ENCODE data around the gene MTHFD1L. TPM values are rescaled to one million over a fixed set of nuclear protein-coding genes. Genes with fewer than 3 reads are reported as not detected.
A peak's percentile ranks its signal among the peaks of the same experiment; 100 is the strongest.

Gene MTHFD1L
- total RNA-seq, 4 donors from 2014 or later, result 2.4 to 19.2 (median 8.0) TPM

GRCh38 chr6:150894935-150895552 lies 29.5 kb downstream of the MTHFD1L start:
- H3K4me3 ChIP-seq, result peak overlapping the region in 1 of 4 donors; percentile 23
- DNase-seq, result no peak

GRCh38 chr6:150895928-150896632 lies 30.6 kb downstream of the MTHFD1L start:
- no peak overlapping the region for H3K4me3 ChIP-seq
- no peak for DNase-seq
- H3K4me1 ChIP-seq, result peaks cover 7 to 22% (median 7%) of the 10 kb centered on the region in 3 donors
- H3K27ac ChIP-seq, result no peak overlapping the region
- no peak for TF ChIP-seq CTCF (IDR thresholded peaks at IDR 0.05)
- TF ChIP-seq POLR2A (IDR thresholded peaks at IDR 0.05), result no peak
- no peaks in the 10 kb centered on the region for H3K36me3 ChIP-seq
- H3K9me3 ChIP-seq, result no peaks in the 10 kb centered on the region
- H3K27me3 ChIP-seq, result no peaks in the 10 kb centered on the region
- intact Hi-C loops (cut with DNase I), result loop anchor here (5.0 kb wide), 1 partner anchor 436 kb away; no protein-coding TSS in a partner anchor
- WGBS, 2 donors, result 50 to 68% methylated on average over 2 to 4 of the region's 4 CpGs

More at GRCh38 chr6:150894935-150895552, 29.5 kb downstream of the MTHFD1L start:
- H3K27ac ChIP-seq, result peak overlapping the region in 3 of 4 donors; percentile 24 to 51 (median 44)
- WGBS, 2 donors, result 41 to 44% methylated on average over 10 to 11 of the region's 12 CpGs
- no peaks in the 10 kb centered on the region for H3K9me3 ChIP-seq
- H3K4me1 ChIP-seq, result peaks cover 7 to 22% (median 7%) of the 10 kb centered on the region in 3 donors
- H3K36me3 ChIP-seq, result no peaks in the 10 kb centered on the region
- H3K27me3 ChIP-seq, result no peaks in the 10 kb centered on the region
- intact Hi-C loops (cut with DNase I), result loop anchor here (5.0 kb wide), 2 partner anchors 117 to 437 kb away; no protein-coding TSS in a partner anchor
- TF ChIP-seq POLR2A (IDR thresholded peaks at IDR 0.05), result no peak
- no peak for TF ChIP-seq CTCF (IDR thresholded peaks at IDR 0.05)

- Histone ChIP-seq H3K4me1 (peaks cover 7 to 16% (median 7%) of the 10 kb centered on the region in 3 donors), H3K36me3 (no peaks in the 10 kb centered on the region), H3K27me3 (no peaks in the 10 kb centered on the region), H3K9me3 (no peaks in the 10 kb centered on the region), H3K27ac (no peak overlapping the region), H3K4me3 (no peak overlapping the region)
- 85 to 92% methylated on average over 7 of the region's 7 CpGs for WGBS, 2 donors
- intact Hi-C loops (cut with DNase I), result loop anchor here (5.0 kb wide), 1 partner anchor 435 kb away; no protein-coding TSS in a partner anchor
- TF ChIP-seq CTCF (IDR thresholded peaks at IDR 0.05), result no peak
- TF ChIP-seq POLR2A (IDR thresholded peaks at IDR 0.05), result no peak
- no peak for DNase-seq
These were observed 32.0 kb downstream of the MTHFD1L start for GRCh38 chr6:150897400-150897943.

GRCh38 chr6:150898399-150899170 lies 33.1 kb downstream of the MTHFD1L start:
- DNase-seq, result no peak
- WGBS, 2 donors, result 72 to 83% methylated on average over 11 of the region's 11 CpGs
- Histone ChIP-seq H3K27me3 (no peaks in the 10 kb centered on the region), H3K4me3 (no peak overlapping the region), H3K36me3 (no peaks in the 10 kb centered on the region), H3K4me1 (peaks cover 7 to 16% (median 7%) of the 10 kb centered on the region in 3 donors), H3K27ac (no peak overlapping the region), H3K9me3 (no peaks in the 10 kb centered on the region)
- TF ChIP-seq POLR2A (IDR thresholded peaks at IDR 0.05), result no peak
- TF ChIP-seq CTCF (IDR thresholded peaks at IDR 0.05), result no peak
- intact Hi-C loops (cut with DNase I), result loop anchor here (5.0 kb wide), 1 partner anchor 434 kb away; no protein-coding TSS in a partner anchor
